GM12875 (cell line): ENCODE results near the gene OR4D11.
"Not testable (repeated sequence)": the region's sequence is repeated elsewhere in the genome, so short reads cannot be mapped to it uniquely, and the experiment has no call there.

Experiments
- H3K4me3 ChIP-seq: one replicate; pipeline ENCODE4 v1.5.1; 2011; ENCODE audit warnings: low read depth, low read length, control low read depth
- CTCF ChIP-seq: IDR thresholded peaks from 2 replicates; pipeline ENCODE4 v1.5.1; 2011; ENCODE audit warnings: low read depth, mild to moderate bottlenecking, control low read depth, inconsistent platforms, low read length, moderate library complexity, borderline replicate concordance; ENCODE audit not compliant: insufficient read depth

Gene OR4D11

GRCh38 chr11:59528711-59529110 lies 25.3 kb downstream of the OR4D11 start:
- H3K4me3 ChIP-seq, result no peak overlapping the region
- no peak for TF ChIP-seq CTCF

GRCh38 chr11:59532620-59533019 lies 29.2 kb downstream of the OR4D11 start:
- no peak for TF ChIP-seq CTCF
- no peak overlapping the region for H3K4me3 ChIP-seq

- TF ChIP-seq CTCF, result no peak
- H3K4me3 ChIP-seq, result no peak overlapping the region
Observed at GRCh38 chr11:59534676-59535075, 31.3 kb downstream of the OR4D11 start.

GRCh38 chr11:59542142-59542810 lies 38.9 kb downstream of the OR4D11 start:
- no peak overlapping the region for H3K4me3 ChIP-seq
- no peak for TF ChIP-seq CTCF

- H3K4me3 ChIP-seq, result not testable (repeated sequence)
Observed at GRCh38 chr11:59543713-59544112, 40.3 kb downstream of the OR4D11 start.

- TF ChIP-seq CTCF, result no peak
- H3K4me3 ChIP-seq, result no peak overlapping the region
Observed at GRCh38 chr11:59544869-59545178, 41.4 kb downstream of the OR4D11 start.

GRCh38 chr11:59545179-59546020 lies 42.0 kb downstream of the OR4D11 start:
- no peak for TF ChIP-seq CTCF
- no peak overlapping the region for H3K4me3 ChIP-seq

- not testable (repeated sequence) for H3K4me3 ChIP-seq
Observed at GRCh38 chr11:59547605-59548308, 44.4 kb downstream of the OR4D11 start.
